Natural killer cell treated with Interleukin-12 subunit alpha and Interleukin-12 subunit beta and Interleukin-15 and Interleukin-18, amount 100 ng/mL, for 72 hours (primary cell): ENCODE measurements around the gene PKN3. TPM values are rescaled to one million over a fixed set of nuclear protein-coding genes. Genes with fewer than 3 reads are reported as not detected.

ENCODE experiments used
- ATAC-seq, 2 donors: fragments of 150-1000 bp; cut with Tn5 transposase in 1 of 2; sonication (Bioruptor Pico), chemical (Tn5 transposase) in 1 of 2; 2 replicates each; pipeline ENCODE4 v1.10.0; 2021
- DNase-seq: peaks from one replicate; pipeline ENCODE4 v3.0.0; 2022; ENCODE audit warnings: low spot score
- H3K27ac Mint-ChIP-seq, 2 donors: 1 replicate in 1 of 2; 2 replicates in 1 of 2; pipeline ENCODE4 v1.8.0; 2022; ENCODE audit warnings: mixed read lengths in 2 of 2, mild to moderate bottlenecking in 1 of 2, moderate library complexity in 1 of 2
- H3K27me3 Mint-ChIP-seq, 2 donors: 1 replicate in 1 of 2; 2 replicates in 1 of 2; pipeline ENCODE4 v1.8.0; 2022; ENCODE audit warnings: mixed read lengths in 2 of 2
- H3K36me3 Mint-ChIP-seq: one replicate; pipeline ENCODE4 v1.8.0; 2022; ENCODE audit warnings: mixed read lengths
- H3K4me1 Mint-ChIP-seq, 2 donors: 1 replicate in 1 of 2; 2 replicates in 1 of 2; pipeline ENCODE4 v1.8.0; 2022; ENCODE audit warnings: low read depth in 2 of 2, mixed read lengths in 2 of 2, mild to moderate bottlenecking in 1 of 2
- H3K4me3 Mint-ChIP-seq: one replicate; pipeline ENCODE4 v1.8.0; 2022; ENCODE audit warnings: mixed read lengths
- H3K9me3 Mint-ChIP-seq: 2 replicates; pipeline ENCODE4 v1.8.0; 2022; ENCODE audit warnings: mixed read lengths
- total RNA-seq, 2 donors: library from RNA; stranded (reverse); gene quantifications; one replicate each; pipeline ENCODE4 v1.2.3, GENCODE V29; 2022

Gene PKN3
- total RNA-seq, 2 donors from 2014 or later = 7.0 to 8.0 TPM

DNA sequence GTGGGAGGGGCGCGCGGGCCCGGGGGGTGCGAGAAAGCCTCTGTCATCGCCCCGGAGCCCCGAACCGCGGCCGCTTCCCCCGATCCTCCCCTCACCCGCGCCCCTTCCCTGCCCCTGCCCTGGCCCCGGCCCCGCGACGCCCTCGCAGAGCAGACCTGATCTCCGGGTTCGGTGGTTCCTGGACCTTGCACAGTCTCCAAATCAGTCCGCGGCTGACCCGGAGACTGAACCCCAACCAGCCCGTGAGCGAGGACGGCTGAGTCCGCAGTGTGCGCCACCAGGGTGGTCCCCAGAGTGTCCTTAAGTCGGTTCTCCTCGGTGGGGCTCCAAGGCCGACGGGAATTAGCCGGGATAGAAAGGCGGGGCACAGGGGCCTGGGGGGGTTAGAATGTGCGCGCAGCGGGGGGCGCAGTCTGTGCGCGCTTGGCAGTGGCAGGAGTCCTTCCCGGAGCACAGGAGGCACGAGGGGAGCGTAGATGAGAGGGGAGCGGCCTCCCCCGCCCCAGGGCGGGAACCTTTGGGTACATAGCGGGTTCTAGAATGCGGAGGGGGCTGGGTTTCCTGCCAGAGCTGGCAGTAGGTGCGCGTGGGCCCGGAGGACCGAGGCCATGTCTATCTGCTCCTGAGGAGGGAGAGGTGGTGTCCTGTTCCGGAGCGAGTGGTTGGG lies 779 bp downstream of the PKN3 start:
- ATAC-seq = peak in 1 of 2 donors; percentile 37
- no peaks in the 10 kb centered on the region for H3K36me3 Mint-ChIP-seq

DNA sequence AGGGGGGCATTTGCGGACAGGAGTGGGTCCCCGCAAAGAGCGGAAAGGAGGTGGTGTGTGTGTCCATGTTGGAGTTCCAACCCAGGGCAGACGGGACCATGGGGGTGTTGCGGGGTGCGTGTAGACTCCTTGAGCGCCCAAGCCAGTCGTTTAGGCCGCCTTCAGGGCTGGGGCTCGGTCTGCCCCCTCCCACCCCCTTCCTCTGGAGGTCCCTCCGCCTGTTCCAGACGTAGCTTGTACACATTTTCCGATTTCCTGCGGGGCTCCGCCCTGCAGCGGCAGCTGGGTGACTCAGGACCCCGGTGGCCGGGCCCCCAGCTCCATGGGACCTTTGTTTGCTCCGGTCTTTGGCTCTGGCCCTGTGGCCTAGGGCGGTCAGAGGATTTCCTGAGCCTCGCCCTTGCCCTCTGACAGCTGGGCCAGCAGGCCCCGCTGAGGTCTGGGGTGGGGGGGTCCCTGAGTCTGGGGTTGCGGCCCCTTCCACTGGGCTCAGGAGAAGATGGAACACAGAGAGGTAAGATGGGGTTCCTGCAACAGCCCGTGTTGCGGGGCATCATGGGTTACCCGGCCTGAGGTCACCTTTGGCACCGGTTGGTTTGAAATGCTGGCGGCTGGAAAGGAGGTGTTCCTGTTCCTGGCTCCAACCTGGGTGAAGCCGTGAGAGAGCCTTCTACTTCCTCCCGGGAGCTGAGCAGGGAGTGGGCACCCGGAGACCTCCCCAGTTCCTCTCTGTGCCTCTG lies 1.5 kb downstream of the PKN3 start:
- H3K4me1 Mint-ChIP-seq = peaks cover 5 to 15% of the 10 kb centered on the region in 2 donors

More for the DNA sequence above, 779 bp downstream of the PKN3 start:
- Mint-ChIP-seq H3K4me1 (peaks cover 5 to 15% of the 10 kb centered on the region in 2 donors), H3K27ac (peak overlapping the region in 1 of 2 donors; percentile 59), H3K9me3 (no peaks in the 10 kb centered on the region), H3K4me3 (peak overlapping the region; percentile 65), H3K27me3 (no peaks in the 10 kb centered on the region)
- DNase-seq = no peak

DNA sequence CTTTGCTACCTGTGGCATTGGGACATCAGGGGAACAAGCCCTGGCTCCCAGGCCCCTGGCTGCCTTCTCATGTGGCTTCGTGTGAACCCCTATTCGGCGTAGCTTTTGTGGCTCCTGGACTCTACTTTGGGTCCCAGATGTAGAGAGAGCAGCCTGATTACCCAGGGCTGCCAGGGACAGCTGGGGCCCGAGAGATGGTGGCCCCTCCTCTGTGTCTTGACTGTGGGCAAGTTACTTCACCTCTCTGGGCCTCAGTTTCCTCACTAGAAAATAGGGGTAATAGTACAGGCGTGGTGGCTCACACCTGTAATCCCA lies 2.0 kb downstream of the PKN3 start:
- Mint-ChIP-seq H3K27ac (no peak overlapping the region), H3K36me3 (no peaks in the 10 kb centered on the region), H3K27me3 (no peaks in the 10 kb centered on the region), H3K4me1 (peaks cover 5 to 15% of the 10 kb centered on the region in 2 donors), H3K4me3 (no peak overlapping the region), H3K9me3 (no peaks in the 10 kb centered on the region)
- no peak for ATAC-seq
- DNase-seq = no peak

More for the DNA sequence above, 1.5 kb downstream of the PKN3 start:
- H3K36me3 Mint-ChIP-seq = no peaks in the 10 kb centered on the region
- DNase-seq (no peak), ATAC-seq (no peak)
- no peaks in the 10 kb centered on the region for H3K27me3 Mint-ChIP-seq
- peak overlapping the region in 1 of 2 donors; percentile 59 for H3K27ac Mint-ChIP-seq
- no peaks in the 10 kb centered on the region for H3K9me3 Mint-ChIP-seq
- H3K4me3 Mint-ChIP-seq = peak overlapping the region; percentile 65

DNA sequence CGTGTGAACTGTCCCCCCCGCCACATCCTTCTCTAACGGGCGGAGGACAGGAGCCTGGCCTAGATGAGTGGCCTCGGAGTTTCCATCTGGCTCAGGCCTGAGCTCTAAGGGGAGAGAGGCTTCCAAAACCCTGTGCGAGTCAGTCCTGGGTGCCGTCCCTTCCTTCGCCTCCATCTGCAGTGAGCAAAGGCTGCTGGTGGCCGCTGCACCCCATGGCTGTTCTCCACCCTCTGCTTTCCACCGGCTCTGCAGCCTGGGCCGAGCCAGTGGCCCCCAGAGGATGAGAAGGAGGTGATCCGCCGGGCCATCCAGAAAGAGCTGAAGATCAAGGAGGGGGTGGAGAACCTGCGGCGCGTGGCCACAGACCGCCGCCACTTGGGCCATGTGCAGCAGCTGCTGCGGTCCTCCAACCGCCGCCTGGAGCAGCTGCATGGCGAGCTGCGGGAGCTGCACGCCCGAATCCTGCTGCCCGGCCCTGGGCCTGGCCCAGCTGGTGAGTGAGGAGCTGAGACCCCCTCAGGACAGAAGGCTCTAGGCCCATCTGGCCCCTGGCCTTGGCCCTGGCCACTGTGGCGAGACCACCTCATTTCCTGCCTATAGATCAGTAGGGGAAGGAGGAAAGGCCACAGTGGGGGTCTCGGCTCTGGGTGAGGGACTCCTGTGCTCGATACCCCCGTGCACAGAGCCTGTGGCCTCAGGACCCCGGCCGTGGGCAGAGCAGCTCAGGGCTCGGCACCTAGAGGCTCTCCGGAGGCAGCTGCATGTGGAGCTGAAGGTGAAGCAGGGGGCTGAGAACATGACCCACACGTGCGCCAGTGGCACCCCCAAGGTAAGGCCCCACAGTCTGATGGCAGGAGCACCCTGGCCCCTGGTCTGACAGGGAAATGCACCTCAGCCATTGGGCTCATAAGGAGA lies 3.0 kb downstream of the PKN3 start:
- H3K9me3 Mint-ChIP-seq = no peaks in the 10 kb centered on the region
- H3K4me1 Mint-ChIP-seq = peaks cover 5 to 15% of the 10 kb centered on the region in 2 donors
- H3K27ac Mint-ChIP-seq = no peak overlapping the region
- no peak overlapping the region for H3K4me3 Mint-ChIP-seq
- ATAC-seq (no peak), DNase-seq (no peak)
- no peaks in the 10 kb centered on the region for H3K27me3 Mint-ChIP-seq
- H3K36me3 Mint-ChIP-seq = no peaks in the 10 kb centered on the region

DNA sequence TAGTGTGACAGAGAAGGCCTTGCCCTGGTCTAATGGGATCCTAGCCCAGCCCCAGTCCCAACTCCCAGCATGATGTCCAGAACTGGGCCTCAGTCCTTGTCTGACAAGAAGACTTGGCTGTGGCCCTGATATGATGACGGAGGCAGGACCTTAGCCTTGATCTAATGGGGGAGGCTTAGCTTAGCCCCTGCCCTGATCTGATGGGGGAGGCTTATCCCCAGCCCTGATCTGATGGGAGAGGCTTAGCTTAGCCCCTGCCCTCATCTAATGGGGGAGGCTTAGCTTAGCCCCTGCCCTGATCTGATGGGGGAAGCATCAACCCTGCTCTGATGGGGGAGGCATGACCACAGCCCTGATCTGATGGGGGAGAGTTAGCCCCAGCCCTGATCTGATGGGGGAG lies 3.7 kb downstream of the PKN3 start:
- DNase-seq (no peak), ATAC-seq (no peak)
- H3K27me3 Mint-ChIP-seq = no peaks in the 10 kb centered on the region
- H3K36me3 Mint-ChIP-seq = no peaks in the 10 kb centered on the region
- H3K9me3 Mint-ChIP-seq = no peaks in the 10 kb centered on the region
- no peak overlapping the region for H3K4me3 Mint-ChIP-seq
- H3K27ac Mint-ChIP-seq = no peak overlapping the region
- peaks cover 5 to 15% of the 10 kb centered on the region in 2 donors for H3K4me1 Mint-ChIP-seq

DNA sequence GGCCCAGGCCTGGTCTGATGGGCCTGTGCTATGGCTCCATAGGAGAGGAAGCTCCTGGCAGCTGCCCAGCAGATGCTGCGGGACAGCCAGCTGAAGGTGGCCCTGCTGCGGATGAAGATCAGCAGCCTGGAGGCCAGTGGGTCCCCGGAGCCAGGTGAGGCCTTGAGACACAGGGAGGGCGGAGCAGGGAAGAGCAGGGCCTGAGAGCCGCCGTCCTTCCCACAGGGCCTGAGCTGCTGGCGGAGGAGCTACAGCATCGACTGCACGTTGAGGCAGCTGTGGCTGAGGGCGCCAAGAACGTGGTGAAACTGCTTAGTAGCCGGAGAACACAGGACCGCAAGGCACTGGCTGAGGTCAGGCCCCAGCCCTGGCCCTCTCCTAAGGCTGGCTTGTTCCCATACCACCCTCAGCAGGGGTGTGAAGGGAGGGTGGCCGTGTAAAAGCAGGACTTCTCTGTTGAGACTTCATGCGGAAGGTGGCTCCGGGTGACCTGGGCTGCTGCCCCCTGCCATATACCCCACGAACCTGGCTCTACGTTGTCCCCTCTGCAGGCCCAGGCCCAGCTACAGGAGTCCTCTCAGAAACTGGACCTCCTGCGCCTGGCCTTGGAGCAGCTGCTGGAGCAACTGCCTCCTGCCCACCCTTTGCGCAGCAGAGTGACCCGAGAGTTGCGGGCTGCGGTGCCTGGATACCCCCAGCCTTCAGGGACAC lies 4.5 kb downstream of the PKN3 start:
- Mint-ChIP-seq H3K4me3 (no peak overlapping the region), H3K4me1 (peaks cover 5 to 8% of the 10 kb centered on the region in 2 donors), H3K27ac (no peak overlapping the region), H3K27me3 (no peaks in the 10 kb centered on the region), H3K36me3 (no peaks in the 10 kb centered on the region), H3K9me3 (no peaks in the 10 kb centered on the region)
- ATAC-seq (no peak), DNase-seq (no peak)

DNA sequence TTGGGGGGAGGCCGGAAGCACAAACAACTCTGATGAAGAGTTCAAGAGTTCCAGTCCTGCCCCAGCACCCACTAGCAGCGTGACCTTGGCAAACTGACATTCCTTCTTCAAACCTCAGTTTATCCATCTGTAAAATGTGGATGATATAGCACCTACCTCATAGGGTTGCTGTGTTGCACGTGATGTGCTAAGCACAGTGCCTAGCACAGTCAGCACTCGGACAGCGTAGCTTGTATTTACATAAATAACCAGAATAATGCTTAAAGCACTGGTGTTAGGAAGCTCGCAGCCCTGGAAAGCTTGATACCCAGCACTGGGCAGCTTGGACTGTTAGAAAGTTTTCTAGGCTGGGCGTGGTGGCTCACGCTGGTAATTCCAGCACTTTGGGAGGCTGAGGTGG lies 5.1 kb downstream of the PKN3 start:
- Mint-ChIP-seq H3K9me3 (no peaks in the 10 kb centered on the region), H3K4me1 (peaks cover 0 to 4% of the 10 kb centered on the region in 2 donors), H3K36me3 (no peaks in the 10 kb centered on the region), H3K27me3 (no peaks in the 10 kb centered on the region), H3K27ac (no peak overlapping the region), H3K4me3 (no peak overlapping the region)
- ATAC-seq (no peak), DNase-seq (no peak)

DNA sequence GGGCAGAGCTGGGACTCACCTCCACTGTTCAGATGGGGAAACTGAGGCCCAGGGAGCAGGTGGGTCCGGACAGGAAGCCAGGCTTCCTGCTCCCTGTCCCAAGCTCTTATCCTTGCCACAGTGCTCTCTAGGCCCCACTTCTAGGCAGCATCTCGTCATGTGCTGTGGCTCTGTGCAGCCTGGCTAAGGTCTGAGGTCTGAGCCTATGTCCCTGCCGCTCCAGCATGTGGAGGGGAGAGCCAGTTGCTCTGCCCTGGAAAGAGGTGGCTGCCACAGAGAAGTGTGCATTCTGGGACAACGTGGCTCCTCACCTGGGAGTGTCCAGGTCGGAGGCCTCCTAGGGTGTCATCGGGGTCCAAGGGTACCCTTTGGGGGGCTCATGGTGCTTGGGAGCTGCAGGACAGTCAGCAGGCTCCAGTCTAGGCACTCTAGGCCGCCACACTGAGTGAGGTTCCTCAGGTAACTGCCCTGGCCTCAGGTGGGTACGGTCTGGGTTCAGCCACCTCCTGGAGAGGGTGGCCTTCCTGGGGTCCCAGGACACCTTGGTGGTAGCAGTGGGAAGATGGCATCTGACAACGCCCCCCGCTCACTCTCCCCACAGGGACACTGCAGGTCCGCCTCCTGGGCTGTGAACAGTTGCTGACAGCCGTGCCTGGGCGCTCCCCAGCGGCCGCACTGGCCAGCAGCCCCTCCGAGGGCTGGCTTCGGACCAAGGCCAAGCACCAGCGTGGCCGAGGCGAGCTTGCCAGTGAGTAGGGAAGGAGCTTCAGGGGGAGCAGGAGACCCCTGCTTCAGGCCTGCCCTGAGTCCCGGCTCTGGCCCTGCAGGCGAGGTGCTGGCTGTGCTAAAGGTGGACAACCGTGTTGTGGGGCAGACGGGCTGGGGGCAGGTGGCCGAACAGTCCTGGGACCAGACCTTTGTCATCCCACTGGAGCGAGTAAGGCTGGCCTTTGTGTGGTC lies 10.4 kb downstream of the PKN3 start:
- Mint-ChIP-seq H3K4me3 (no peak overlapping the region), H3K9me3 (no peaks in the 10 kb centered on the region), H3K36me3 (no peaks in the 10 kb centered on the region), H3K4me1 (no peaks in the 10 kb centered on the region), H3K27ac (no peak overlapping the region), H3K27me3 (no peaks in the 10 kb centered on the region)
- ATAC-seq (peak; percentile 20 to 22), DNase-seq (no peak)

DNA sequence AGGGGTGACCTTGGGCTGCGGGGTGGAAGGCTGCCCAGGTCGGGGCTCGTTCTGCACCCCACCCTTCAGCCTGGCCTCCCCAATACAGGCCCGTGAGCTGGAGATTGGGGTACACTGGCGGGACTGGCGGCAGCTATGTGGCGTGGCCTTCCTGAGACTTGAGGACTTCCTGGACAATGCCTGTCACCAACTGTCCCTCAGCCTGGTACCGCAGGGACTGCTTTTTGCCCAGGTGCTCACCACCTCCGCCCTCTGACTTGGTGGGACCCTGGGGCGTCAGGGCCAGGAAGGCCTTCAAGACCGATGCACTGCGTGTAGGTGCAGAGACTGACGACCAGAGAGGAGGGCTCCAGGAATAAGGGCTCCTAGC lies 11.1 kb downstream of the PKN3 start:
- H3K27ac Mint-ChIP-seq = no peak overlapping the region
- no peaks in the 10 kb centered on the region for H3K4me1 Mint-ChIP-seq
- H3K27me3 Mint-ChIP-seq = no peaks in the 10 kb centered on the region
- H3K4me3 Mint-ChIP-seq = no peak overlapping the region
- DNase-seq = no peak
- no peak for ATAC-seq
- no peaks in the 10 kb centered on the region for H3K36me3 Mint-ChIP-seq
- no peaks in the 10 kb centered on the region for H3K9me3 Mint-ChIP-seq

DNA sequence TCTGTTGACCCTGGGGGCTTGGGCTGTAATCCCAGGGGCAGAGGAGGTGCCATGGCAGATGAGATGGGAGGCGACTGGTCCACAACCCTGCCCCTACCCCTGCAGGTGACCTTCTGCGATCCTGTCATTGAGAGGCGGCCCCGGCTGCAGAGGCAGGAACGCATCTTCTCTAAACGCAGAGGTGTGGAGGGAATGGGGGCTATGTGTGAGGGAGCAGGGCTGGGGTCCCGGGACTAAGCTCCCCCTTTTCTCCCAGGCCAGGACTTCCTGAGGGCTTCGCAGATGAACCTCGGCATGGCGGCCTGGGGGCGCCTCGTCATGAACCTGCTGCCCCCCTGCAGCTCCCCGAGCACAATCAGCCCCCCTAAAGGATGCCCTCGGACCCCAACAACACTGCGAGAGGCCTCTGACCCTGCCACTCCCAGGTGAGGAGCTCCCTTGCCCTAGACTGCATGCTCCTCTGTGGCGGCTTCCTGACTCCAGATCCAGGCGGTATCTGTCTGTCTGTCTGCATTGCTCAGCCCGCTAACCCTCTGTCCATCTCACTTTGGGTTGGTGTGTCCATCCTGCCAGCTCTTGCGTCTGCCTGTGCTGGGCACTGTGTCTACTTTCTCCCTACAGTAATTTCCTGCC lies 11.8 kb downstream of the PKN3 start:
- DNase-seq (no peak), ATAC-seq (no peak)
- Mint-ChIP-seq H3K36me3 (no peaks in the 10 kb centered on the region), H3K27ac (no peak overlapping the region), H3K27me3 (no peaks in the 10 kb centered on the region), H3K4me1 (no peaks in the 10 kb centered on the region), H3K9me3 (no peaks in the 10 kb centered on the region), H3K4me3 (no peak overlapping the region)

DNA sequence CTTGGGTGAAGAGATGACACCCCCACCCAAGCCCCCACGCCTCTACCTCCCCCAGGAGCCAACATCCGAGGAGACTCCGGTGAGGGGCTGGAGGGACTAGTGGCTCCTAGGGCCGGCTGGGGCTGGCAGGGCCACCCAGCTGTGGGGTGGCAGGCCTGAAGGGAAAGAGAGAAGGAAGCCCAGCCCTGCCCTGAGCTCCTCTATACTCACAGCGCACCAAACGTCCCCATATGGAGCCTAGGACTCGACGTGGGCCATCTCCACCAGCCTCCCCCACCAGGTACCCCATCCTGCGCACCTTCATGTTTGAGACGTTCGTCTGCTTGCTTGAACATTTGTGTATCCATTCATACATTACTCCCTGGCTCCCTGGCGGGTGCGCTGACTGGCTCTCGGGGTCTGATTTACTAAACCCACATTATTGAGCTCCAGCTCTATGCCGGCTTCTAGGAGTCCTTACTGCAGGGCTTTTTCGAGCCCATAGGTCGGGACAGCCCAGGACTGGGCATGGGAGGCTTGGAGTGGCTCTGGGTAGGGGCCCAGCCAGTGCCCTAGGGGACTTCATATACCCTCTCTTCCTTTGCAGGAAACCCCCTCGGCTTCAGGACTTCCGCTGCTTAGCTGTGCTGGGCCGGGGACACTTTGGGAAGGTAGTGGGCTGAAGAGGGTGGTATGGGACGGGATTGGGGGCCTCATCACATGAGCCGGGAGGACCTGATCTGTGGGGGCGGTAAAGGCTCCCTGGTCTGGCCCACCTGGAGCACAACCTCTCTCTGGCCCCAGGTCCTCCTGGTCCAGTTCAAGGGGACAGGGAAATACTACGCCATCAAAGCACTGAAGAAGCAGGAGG lies 12.5 kb downstream of the PKN3 start:
- ATAC-seq (peak in 1 of 2 donors; percentile 25), DNase-seq (no peak)
- no peak overlapping the region for H3K27ac Mint-ChIP-seq
- H3K36me3 Mint-ChIP-seq = no peaks in the 10 kb centered on the region
- H3K27me3 Mint-ChIP-seq = no peaks in the 10 kb centered on the region
- H3K4me3 Mint-ChIP-seq = no peak overlapping the region
- no peaks in the 10 kb centered on the region for H3K9me3 Mint-ChIP-seq
- H3K4me1 Mint-ChIP-seq = no peaks in the 10 kb centered on the region

DNA sequence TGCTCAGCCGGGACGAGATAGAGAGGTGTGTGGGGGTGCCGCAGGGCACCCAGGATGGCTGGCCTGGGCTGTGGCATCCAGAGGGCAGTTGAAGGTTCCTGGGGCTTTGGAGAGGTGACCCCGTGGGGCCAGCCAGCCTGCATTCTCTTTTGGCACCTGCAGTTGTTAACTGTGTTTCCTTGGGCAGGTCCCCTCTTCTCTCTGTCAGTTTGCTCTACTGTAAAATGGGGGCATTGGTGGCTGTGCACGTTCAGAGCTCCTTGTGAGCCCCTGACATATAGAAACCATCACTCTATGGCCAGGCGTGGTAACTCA lies 13.1 kb downstream of the PKN3 start:
- ATAC-seq (no peak), DNase-seq (no peak)
- no peak overlapping the region for H3K27ac Mint-ChIP-seq
- H3K27me3 Mint-ChIP-seq = no peaks in the 10 kb centered on the region
- H3K9me3 Mint-ChIP-seq = no peaks in the 10 kb centered on the region
- no peaks in the 10 kb centered on the region for H3K4me1 Mint-ChIP-seq
- no peaks in the 10 kb centered on the region for H3K36me3 Mint-ChIP-seq
- H3K4me3 Mint-ChIP-seq = no peak overlapping the region
